HEK293 (cell line): ENCODE results near the gene FAM110D.

Source experiments
- CTCF ChIA-PET: fragments of 350-600 bp; formaldehyde crosslinking; extraction: SDS; loops from one replicate; lab custom pipeline; 2021; ENCODE audit warnings: antibody characterized with exemption; lab: Yijun Ruan, JAX
- POLR2A ChIA-PET: fragments of 300-600 bp; formaldehyde crosslinking; extraction: SDS; loops from one replicate; lab custom pipeline; 2020; ENCODE audit warnings: antibody characterized with exemption, inconsistent platforms; lab: Yijun Ruan, JAX
- H3K27ac ChIP-seq: fragments of 200-500 bp; sonication (Bioruptor generic); 2 replicates; pipeline ENCODE4 v1.5.1; 2014; ENCODE audit warnings: low read depth, low read length, control low read depth, inconsistent platforms; ENCODE audit errors: extremely low read depth
- H3K36me3 ChIP-seq, 2 experiments: fragments of 200-500 bp in 1 of 2; sonication (Bioruptor generic) in 1 of 2; 1 replicate in 1 of 2; 2 replicates in 1 of 2; pipeline ENCODE4 v1.5.1; 2014 to 2017; ENCODE audit warnings: inconsistent platforms in 2 of 2, low read length in 2 of 2; ENCODE audit not compliant: control insufficient read depth in 2 of 2, insufficient read depth in 1 of 2
- H3K4me1 ChIP-seq: fragments of 200-500 bp; sonication (Bioruptor generic); 2 replicates; pipeline ENCODE4 v1.5.1; 2014; ENCODE audit warnings: mild to moderate bottlenecking, low read length, inconsistent platforms; ENCODE audit not compliant: control insufficient read depth, insufficient read depth
- H3K4me3 ChIP-seq: 2 replicates; pipeline ENCODE4 v1.5.1; 2011; ENCODE audit warnings: low read depth, mild to moderate bottlenecking, control low read depth, low read length, moderate library complexity
- H3K9me3 ChIP-seq: fragments of 200-500 bp; sonication (Bioruptor generic); 2 replicates; pipeline ENCODE4 v1.5.1; 2014; ENCODE audit warnings: low read depth, low read length, inconsistent platforms; ENCODE audit not compliant: control insufficient read depth, insufficient read depth
- HOXC10 ChIP-seq: sonication (generic); formaldehyde crosslinking; IDR thresholded peaks from 2 replicates; pipeline ENCODE4 v1.8.1; 2023; ENCODE audit warnings: mild to moderate bottlenecking, missing genetic modification reagents
- MEIS1 ChIP-seq: sonication (generic); formaldehyde crosslinking; IDR thresholded peaks from 2 replicates; pipeline ENCODE4 v1.8.1; 2022; ENCODE audit warnings: missing genetic modification reagents, mild to moderate bottlenecking, borderline replicate concordance
- PBX3 ChIP-seq: sonication (generic); formaldehyde crosslinking; IDR thresholded peaks from 2 replicates; pipeline ENCODE4 v1.8.1; 2022; ENCODE audit warnings: mild to moderate bottlenecking, moderate library complexity, missing genetic modification reagents
- PRDM6 ChIP-seq: fragments of 450-650 bp; formaldehyde crosslinking; IDR thresholded peaks from 2 replicates; pipeline ENCODE4 v1.5.1; 2017; ENCODE audit warnings: missing biosample characterization, missing genetic modification characterization
- REST ChIP-seq: fragments of 450-650 bp; formaldehyde crosslinking; IDR thresholded peaks from 2 replicates; pipeline ENCODE4 v1.5.1; 2016; ENCODE audit warnings: missing biosample characterization, missing genetic modification characterization
- SETDB1 ChIP-seq: IDR thresholded peaks from one replicate; pipeline ENCODE4 v1.6.1; 2017; ENCODE audit warnings: mild to moderate bottlenecking, low read length, moderate library complexity, mixed read lengths; ENCODE audit not compliant: insufficient read length
- ZBTB26 ChIP-seq: fragments of 450-650 bp; formaldehyde crosslinking; optimal IDR thresholded peaks from 2 replicates; pipeline ENCODE3; 2016; ENCODE audit warnings: missing biosample characterization, mild to moderate bottlenecking, missing genetic modification characterization
- ZNF175 ChIP-seq: fragments of 450-650 bp; formaldehyde crosslinking; IDR thresholded peaks from 2 replicates; pipeline ENCODE4 v1.5.1; 2016; ENCODE audit warnings: missing biosample characterization, missing genetic modification characterization
- ZNF202 ChIP-seq: fragments of 450-650 bp; formaldehyde crosslinking; IDR thresholded peaks from 2 replicates; pipeline ENCODE4 v1.5.1; 2016; ENCODE audit warnings: missing biosample characterization, missing genetic modification characterization, borderline replicate concordance
- ZNF239 ChIP-seq: fragments of 450-650 bp; formaldehyde crosslinking; IDR thresholded peaks from 2 replicates; pipeline ENCODE4 v1.5.1; 2016; ENCODE audit warnings: missing biosample characterization, missing genetic modification characterization
- ZNF292 ChIP-seq: fragments of 450-650 bp; formaldehyde crosslinking; IDR thresholded peaks from 2 replicates; pipeline ENCODE4 v1.5.1; 2016; ENCODE audit warnings: low read depth, missing biosample characterization, missing genetic modification characterization, borderline replicate concordance
- ZNF335 ChIP-seq: fragments of 450-650 bp; formaldehyde crosslinking; conservative IDR thresholded peaks from 2 replicates; pipeline ENCODE4 v1.5.1; 2016; ENCODE audit warnings: missing biosample characterization, missing genetic modification characterization
- ZNF488 ChIP-seq: fragments of 450-650 bp; formaldehyde crosslinking; IDR thresholded peaks from 2 replicates; pipeline ENCODE4 v1.5.1; 2016; ENCODE audit warnings: missing biosample characterization, missing genetic modification characterization
- ZNF529 ChIP-seq: fragments of 450-650 bp; formaldehyde crosslinking; IDR thresholded peaks from 2 replicates; pipeline ENCODE4 v1.5.1; 2017; ENCODE audit warnings: missing genetic modification characterization, missing biosample characterization; ENCODE audit not compliant: insufficient replicate concordance
- ZNF549 ChIP-seq: fragments of 450-650 bp; IDR thresholded peaks from 2 replicates; pipeline ENCODE4 v1.5.1; 2018; ENCODE audit warnings: missing biosample characterization, missing genetic modification characterization, mild to moderate bottlenecking, inconsistent platforms, moderate library complexity
- ZNF623 ChIP-seq: fragments of 450-650 bp; formaldehyde crosslinking; IDR thresholded peaks from 2 replicates; pipeline ENCODE4 v1.5.1; 2016; ENCODE audit warnings: missing biosample characterization, missing genetic modification characterization
- ZNF624 ChIP-seq: fragments of 450-650 bp; formaldehyde crosslinking; IDR thresholded peaks from 2 replicates; pipeline ENCODE4 v1.5.1; 2017; ENCODE audit warnings: missing biosample characterization, missing genetic modification characterization
- TF ChIP-seq, protein P1 (sequence below): fragments of 450-650 bp; formaldehyde crosslinking; IDR thresholded peaks from 2 replicates; pipeline ENCODE4 v1.5.1; 2016; ENCODE audit warnings: missing biosample characterization, missing genetic modification characterization
- TF ChIP-seq, protein P2 (sequence below): IDR thresholded peaks from 2 replicates; pipeline ENCODE4 v1.6.1; 2011; ENCODE audit warnings: mild to moderate bottlenecking, low read depth, low read length, borderline replicate concordance

The FAM110D gene

DNA sequence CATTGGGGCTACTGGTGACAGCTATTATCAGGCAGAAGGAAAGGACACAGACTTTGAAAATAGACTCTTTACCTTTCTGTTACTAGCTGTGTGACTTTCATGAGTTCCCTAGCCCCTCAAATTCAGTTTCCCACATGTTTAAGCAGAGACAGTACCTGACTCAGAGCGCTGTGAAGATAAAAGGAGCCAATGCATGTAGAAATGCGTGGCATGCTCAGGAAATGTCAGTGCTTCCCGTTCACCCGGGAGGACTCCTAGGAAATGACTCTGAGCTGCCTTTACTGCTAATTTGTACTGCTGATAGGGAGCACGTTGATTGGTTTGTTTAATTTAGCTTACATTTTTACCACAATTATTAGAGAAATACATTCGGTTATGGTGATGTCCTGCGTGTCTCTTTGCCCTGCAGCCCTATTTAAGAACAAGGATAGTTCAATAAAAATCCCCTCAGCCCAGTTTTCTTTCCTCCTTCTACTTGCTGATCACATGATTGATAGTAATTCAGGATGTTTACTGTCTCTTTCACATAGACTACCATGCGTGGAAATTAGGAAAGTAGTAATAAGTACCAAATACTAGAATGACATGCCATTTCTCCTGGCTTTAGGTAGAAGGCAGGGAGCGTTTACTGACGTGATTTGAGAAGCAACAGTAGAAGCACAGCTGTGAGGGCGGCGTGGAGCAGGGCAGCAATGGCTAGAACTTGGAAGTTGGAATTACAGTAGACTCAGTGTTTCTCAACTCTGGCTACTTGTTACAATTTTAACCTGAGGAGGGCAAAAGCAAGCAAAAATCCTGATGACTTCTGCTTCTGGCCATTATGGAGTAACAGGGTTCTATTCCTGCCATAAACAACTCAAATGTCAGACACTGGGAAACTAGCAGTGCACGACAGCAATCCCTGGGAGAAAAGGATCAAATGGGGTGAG lies 31.4 kb upstream of the FAM110D start:
- H3K27ac ChIP-seq, result no peak overlapping the region
- peaks cover 8% of the 10 kb centered on the region; the same call in 1 of the 2 replicates for H3K4me1 ChIP-seq
- H3K36me3 ChIP-seq, result no peaks in the 10 kb centered on the region
- TF ChIP-seq ZNF239 (tag by site-specific recombination) (no peak), REST (no peak), HOXC10 (CRISPR knock-in tag) (no peak)
- TF ChIP-seq, protein P1, sequence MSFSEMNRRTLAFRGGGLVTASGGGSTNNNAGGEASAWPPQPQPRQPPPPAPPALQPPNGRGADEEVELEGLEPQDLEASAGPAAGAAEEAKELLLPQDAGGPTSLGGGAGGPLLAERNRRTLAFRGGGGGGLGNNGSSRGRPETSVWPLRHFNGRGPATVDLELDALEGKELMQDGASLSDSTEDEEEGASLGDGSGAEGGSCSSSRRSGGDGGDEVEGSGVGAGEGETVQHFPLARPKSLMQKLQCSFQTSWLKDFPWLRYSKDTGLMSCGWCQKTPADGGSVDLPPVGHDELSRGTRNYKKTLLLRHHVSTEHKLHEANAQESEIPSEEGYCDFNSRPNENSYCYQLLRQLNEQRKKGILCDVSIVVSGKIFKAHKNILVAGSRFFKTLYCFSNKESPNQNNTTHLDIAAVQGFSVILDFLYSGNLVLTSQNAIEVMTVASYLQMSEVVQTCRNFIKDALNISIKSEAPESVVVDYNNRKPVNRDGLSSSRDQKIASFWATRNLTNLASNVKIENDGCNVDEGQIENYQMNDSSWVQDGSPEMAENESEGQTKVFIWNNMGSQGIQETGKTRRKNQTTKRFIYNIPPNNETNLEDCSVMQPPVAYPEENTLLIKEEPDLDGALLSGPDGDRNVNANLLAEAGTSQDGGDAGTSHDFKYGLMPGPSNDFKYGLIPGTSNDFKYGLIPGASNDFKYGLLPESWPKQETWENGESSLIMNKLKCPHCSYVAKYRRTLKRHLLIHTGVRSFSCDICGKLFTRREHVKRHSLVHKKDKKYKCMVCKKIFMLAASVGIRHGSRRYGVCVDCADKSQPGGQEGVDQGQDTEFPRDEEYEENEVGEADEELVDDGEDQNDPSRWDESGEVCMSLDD (tag by site-specific recombination), result no peak
- H3K9me3 ChIP-seq, result no peaks in the 10 kb centered on the region
- H3K4me3 ChIP-seq, result no peak overlapping the region
- CTCF ChIA-PET, result interaction anchor here (0.6 to 7.1 kb wide), 3 partner anchors 18 to 108 kb away, joined by 3 to 39 read pairs (median 5); no protein-coding TSS in a partner anchor
- POLR2A ChIA-PET, result interaction anchor here (1.1 to 1.7 kb wide), 3 partner anchors 16 to 107 kb away, joined by 3 to 5 read pairs (median 4); partner anchors contain the start of genes CEP85 and PDIK1L

- no peak overlapping the region for H3K4me3 ChIP-seq
- peaks cover 4% of the 10 kb centered on the region; the same call in 1 of the 2 replicates for H3K4me1 ChIP-seq
- POLR2A ChIA-PET, result no interaction called here
- H3K27ac ChIP-seq, result no peak overlapping the region
- H3K36me3 ChIP-seq, result no peaks in the 10 kb centered on the region
- H3K9me3 ChIP-seq, result no peaks in the 10 kb centered on the region
- CTCF ChIA-PET, result interaction anchor here (0.6 to 7.1 kb wide), 4 partner anchors 10 to 204 kb away, joined by 3 to 39 read pairs (median 6); no protein-coding TSS in a partner anchor
- TF ChIP-seq ZNF175 (tag by site-specific recombination), result no peak
- TF ChIP-seq ZNF549, result no peak
- no peak for TF ChIP-seq ZNF624 (tag by site-specific recombination)
- TF ChIP-seq ZNF623 (tag by site-specific recombination), result no peak
- TF ChIP-seq MEIS1 (CRISPR knock-in tag), result no peak
- no peak for TF ChIP-seq ZNF202 (tag by site-specific recombination)
- no peak for TF ChIP-seq ZNF529 (tag by site-specific recombination)
- no peak for TF ChIP-seq PRDM6 (tag by site-specific recombination)
- TF ChIP-seq, protein P2, sequence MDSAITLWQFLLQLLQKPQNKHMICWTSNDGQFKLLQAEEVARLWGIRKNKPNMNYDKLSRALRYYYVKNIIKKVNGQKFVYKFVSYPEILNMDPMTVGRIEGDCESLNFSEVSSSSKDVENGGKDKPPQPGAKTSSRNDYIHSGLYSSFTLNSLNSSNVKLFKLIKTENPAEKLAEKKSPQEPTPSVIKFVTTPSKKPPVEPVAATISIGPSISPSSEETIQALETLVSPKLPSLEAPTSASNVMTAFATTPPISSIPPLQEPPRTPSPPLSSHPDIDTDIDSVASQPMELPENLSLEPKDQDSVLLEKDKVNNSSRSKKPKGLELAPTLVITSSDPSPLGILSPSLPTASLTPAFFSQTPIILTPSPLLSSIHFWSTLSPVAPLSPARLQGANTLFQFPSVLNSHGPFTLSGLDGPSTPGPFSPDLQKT, result no peak
- no peak for TF ChIP-seq SETDB1
- TF ChIP-seq PBX3, result no peak
- no peak for TF ChIP-seq ZNF335
- no peak for TF ChIP-seq ZNF292 (tag by site-specific recombination)
- TF ChIP-seq ZNF488 (tag by site-specific recombination), result no peak
- no peak for TF ChIP-seq ZBTB26 (tag by site-specific recombination)
Observed at GRCh38 chr1:26129778-26130177, 29.1 kb upstream of the FAM110D start.
